HG03520 (cell line): ENCODE measurements around the gene PATL1.
"Not testable (repeated sequence)": the region's sequence is repeated elsewhere in the genome, so short reads cannot be mapped to it uniquely, and the experiment has no call there.

Source experiments
- ATAC-seq: cut with Tn5 transposase; IDR thresholded peaks from one replicate; pipeline ENCODE4 v1.9.1; 2021; ENCODE audit warnings: mild to moderate bottlenecking, moderate library complexity; ENCODE audit not compliant: unreplicated experiment

The PATL1 gene, protein sequence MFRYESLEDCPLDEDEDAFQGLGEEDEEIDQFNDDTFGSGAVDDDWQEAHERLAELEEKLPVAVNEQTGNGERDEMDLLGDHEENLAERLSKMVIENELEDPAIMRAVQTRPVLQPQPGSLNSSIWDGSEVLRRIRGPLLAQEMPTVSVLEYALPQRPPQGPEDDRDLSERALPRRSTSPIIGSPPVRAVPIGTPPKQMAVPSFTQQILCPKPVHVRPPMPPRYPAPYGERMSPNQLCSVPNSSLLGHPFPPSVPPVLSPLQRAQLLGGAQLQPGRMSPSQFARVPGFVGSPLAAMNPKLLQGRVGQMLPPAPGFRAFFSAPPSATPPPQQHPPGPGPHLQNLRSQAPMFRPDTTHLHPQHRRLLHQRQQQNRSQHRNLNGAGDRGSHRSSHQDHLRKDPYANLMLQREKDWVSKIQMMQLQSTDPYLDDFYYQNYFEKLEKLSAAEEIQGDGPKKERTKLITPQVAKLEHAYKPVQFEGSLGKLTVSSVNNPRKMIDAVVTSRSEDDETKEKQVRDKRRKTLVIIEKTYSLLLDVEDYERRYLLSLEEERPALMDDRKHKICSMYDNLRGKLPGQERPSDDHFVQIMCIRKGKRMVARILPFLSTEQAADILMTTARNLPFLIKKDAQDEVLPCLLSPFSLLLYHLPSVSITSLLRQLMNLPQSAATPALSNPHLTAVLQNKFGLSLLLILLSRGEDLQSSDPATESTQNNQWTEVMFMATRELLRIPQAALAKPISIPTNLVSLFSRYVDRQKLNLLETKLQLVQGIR

DNA sequence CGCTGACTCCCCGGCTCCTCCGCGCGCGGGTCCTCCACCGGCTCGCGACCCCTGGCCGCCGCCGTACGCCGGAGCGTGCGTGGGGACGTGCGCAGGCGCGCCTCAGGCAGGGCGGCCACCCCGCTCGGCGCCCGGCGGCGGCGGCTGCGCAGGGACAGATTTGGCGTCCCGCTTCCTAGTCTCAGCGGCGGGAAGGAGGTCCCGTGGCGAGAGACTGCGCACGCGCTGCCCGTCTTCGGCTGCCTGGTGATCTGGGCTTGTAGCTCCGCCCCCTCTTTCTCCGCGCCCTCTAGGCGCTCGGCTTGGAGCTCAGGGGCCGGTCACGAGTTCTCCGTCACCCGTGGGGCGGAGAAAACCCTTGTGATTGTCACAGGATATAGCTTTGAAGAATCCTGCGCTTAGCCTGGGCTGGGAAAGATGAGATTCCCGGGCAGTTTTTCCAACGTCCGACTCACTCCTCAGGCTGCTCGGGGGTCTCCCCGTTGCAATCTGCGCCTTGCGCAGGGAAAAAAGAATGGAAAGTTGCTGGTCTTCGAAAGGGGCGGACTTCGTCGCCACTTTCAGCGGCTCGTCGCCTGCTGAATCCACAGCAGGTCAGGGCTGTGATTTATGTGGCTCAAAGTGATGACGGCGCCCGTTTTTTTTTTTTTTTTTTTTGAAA lies at the start of gene PATL1:
PATL1 (minus strand) TSS at position 88 of the 661 bp plus-strand sequence. CDS start 142 bp downstream, outside the sequence.
- ATAC-seq: peak; percentile 93

DNA sequence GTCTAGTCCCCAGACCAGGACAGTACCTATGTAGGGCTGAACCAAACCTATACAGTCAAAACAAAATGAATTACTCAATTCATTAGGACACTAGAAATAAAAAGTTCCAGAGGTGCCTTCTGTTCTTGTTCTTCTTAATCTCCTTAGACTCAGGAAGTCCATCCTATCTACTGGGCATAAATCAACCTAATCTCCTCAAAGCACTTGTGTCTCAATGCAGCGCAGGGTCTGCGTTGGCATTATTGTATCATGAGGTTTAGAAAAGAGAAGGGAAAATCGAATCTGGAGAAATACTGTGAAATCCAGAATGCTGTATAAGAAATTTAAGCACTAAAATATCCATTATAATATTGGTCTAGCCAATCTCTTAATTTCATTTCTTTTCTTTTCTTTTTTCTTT lies 47.2 kb upstream of the PATL1 start:
- ATAC-seq: no peak

DNA sequence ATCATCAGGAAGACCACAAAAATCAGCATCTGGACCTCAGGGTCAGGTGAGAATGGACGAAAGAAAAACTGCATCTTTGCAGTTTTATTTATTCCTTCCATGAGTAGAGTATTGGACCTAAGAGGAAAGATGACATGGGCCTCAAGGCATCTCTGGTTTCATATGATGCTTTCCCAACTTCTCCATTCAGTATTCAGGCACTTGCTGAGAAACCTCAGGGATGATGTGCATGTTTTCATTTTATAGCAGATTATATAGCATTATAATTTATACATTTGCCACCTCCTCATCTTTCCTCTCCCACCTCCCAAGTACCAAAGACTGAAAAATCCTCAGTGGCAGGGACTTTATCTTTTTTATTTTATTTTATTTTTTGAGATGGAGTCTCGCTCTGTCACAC lies 44.9 kb upstream of the PATL1 start, which contains the start of gene OR10V1:
OR10V1 (minus strand) TSS at position 101 of the 400 bp plus-strand sequence; CDS start at position 101, 0 bp downstream.
- ATAC-seq: no peak

DNA sequence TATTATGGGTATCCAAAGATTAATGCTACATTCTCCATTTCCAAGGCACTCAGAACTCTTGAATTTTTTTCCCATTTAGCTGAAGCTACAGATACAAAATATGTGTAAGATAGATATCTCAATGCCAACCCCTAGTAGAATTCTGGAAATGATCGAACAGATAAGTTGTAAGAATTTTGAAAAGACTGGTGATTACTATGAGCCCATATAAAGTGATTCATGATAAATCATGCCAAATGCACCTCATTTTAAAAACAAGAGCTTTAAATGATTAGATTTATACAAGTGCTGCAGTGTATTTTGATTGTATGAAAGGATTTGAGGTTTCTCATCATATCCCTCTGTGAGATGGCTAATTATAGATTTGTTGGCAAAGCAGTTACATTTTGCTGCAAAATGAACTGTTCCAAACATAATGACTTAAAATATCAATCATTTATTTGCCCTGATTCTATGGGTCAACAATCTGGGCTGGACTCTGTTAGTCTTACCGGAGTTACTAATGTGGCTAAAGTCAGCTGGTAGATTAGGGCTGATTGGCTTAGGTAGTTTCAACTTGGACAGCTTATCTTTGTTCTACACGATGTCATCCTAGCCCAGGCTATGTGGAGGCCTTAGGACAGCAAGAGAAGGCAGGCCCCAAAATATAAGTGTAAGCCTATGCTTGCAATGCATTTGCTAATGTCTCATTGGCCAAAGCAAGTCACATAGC lies 41.5 kb upstream of the PATL1 start:
- ATAC-seq: no peak

DNA sequence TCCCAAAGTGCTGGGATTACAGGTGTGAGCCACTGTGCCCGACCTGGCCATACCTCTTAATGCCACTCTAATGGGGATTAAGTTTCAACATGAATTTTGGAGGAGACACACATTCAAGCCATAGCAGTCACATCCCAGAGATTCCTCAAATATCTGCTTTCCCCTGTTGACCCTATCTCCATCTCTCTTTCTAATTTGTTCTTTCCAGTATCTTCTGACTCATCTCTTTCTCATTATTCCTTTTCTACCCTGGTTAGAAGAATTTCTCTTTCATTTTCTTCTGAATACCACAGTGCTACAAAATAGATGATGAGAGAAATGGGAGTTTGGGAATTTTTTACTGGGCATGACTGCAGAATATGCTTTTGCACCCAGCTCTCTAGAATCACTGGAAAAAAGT lies 39.7 kb upstream of the PATL1 start:
- ATAC-seq: no peak

DNA sequence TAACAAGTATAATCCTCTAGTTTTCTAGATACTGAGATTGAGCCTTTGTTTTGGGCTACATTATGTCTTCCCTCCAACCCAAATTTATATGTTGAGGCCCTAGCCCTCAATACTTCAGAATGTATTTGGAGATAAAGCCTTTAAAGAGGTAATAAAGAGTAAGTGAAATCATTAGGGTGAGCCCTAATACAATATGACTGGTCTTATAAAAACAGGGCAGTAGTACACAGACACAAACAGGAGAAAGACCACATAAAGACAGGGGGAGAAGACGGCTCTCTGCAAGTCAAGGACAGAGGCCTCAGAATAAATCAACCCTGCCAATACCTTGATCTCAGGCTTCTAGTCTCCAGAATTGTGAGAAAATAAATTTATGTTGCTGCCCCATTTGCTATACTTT lies 38.5 kb upstream of the PATL1 start:
- ATAC-seq: no peak

DNA sequence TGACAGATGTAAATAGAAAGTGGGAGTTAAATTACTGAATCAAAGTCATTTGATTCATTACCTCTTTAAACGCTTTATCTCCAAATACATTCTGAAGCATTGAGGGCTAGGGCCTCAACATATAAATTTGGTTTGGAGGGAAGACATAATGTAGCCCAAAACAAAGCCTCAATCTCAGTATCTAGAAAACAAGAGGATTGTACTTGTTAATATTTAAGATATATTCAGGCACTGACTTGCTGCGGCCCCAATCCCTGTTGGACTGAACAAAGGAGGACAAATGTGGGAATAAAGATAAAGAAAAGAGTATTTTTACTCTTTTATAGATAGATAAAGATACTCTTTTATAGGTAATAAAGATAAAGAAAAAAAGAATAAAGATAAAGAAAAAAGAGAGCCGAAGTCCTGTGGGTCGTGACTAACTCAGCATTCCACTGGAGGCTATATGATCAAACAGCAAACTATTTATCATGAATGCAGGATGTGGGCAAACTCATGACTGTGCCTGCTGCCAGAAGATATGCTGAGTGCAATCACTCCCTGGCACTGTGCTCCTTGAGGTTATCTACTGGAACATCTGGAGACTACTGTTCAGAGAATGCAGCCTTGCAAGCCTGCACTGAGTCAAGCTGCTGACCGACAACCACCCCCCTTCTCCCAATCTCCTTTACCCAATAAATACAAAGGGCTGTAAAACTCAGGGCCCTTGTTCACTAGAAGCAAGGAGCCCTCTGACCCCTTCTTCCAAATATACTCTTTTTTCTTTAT lies 37.9 kb upstream of the PATL1 start:
- ATAC-seq: no peak

DNA sequence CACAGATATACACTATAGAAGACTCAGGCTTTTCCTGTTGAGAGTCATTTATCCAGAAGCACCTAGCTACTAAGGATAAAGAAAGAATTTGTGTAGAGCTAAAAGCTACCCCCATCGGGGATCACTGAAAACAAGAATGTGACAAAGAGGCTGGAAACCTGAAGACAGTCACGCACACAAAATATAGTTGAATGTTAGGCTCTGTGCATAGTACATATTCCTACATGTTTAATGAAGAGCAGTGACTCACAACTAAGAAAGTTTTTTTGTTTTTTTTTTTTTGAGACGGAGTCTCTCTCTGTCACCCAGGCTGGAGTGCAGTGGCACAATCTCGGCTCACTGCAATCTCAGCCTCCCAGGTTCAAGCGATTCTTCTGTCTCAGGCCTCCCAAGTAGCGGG lies 36.5 kb upstream of the PATL1 start:
- no peak for ATAC-seq

DNA sequence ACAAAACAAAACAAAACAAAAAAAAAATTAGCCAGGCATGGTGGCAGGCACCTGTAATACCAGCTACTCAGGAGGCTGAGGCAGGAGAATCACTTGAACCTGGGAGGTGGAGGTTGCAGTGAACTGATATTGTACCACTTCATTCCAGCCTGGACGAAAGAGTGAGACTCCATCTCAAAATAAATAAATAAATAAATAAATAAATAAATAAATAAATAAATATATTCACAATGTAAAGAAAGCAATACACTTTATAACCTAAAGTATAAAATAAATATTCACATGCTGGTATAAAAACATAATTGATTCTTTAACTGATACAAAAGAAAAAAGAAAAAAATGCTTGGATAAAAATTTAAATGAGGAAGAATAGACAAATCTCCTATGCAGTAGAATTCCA lies 34.7 kb upstream of the PATL1 start:
- not testable (repeated sequence) for ATAC-seq

DNA sequence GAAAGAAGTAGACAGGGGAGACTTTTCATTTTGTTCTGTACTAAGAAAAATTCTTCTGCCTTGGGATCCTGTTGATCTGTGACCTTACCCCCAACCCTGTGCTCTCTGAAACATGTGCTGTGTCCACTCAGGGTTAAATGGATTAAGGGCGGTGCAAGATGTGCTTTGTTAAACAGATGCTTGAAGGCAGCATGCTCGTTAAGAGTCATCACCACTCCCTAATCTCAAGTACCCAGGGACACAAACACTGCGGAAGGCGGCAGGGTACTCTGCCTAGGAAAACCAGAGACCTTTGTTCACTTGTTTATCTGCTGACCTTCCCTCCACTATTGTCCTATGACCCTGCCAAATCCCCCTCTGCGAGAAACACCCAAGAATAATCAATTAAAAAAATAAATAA lies 31.3 kb upstream of the PATL1 start:
- ATAC-seq: not testable (repeated sequence)

DNA sequence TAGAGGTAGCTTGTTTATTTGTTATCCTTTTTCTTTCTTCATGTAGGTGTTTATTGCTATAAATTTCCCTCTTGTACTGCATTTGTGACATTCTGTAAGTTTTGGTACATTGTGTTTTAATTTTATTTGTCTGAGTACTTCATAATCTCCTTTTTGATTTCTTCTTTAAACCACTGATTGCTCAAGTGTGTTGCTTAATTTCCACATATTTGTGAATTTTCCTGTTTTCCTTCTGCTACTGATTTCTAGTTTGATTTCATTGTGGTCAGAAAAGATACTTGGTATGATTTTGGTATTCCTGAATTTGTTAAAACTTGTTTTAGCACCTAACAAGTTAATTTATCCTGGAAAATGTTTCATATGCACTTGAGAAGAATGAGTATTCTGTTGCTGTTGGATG lies 29.7 kb upstream of the PATL1 start:
- ATAC-seq: no peak

DNA sequence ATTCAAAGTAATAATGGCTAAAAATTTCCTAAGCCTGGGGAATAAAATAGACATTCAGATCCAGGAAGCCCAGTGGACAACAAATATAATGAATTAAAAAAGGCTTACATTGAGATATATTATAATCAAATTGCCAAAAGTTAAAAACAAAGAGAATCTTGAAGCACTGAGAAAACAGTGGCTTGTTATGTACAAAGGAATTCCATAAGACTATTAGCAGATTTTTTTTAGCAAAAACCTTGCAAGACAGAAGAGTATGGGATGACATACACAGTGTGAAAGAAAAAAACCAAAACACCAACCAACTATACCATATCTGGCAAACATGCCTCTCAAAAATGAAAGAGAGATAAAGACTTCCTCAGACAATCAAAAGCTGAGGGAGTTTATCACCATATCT lies 24.1 kb upstream of the PATL1 start:
- no peak for ATAC-seq

DNA sequence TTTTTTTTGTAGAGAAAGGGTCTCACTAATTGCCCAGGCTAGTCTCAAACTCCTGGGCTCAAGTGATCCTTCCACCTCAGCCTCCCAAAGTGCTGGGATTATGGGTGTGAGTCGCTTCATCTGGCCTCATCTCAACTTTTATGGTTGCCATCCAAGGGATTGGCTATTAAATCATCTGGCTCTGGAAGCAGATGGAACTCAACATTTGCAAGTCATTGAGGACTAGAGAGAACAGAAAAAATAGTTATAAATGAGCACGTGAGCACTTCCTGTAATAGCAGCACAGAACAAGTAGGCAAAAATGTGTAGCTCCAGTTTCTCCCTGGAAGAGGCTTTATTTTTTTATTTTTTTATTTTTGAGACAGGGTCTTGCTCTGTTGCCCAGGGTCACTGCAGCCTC lies 22.3 kb upstream of the PATL1 start:
- ATAC-seq: no peak

DNA sequence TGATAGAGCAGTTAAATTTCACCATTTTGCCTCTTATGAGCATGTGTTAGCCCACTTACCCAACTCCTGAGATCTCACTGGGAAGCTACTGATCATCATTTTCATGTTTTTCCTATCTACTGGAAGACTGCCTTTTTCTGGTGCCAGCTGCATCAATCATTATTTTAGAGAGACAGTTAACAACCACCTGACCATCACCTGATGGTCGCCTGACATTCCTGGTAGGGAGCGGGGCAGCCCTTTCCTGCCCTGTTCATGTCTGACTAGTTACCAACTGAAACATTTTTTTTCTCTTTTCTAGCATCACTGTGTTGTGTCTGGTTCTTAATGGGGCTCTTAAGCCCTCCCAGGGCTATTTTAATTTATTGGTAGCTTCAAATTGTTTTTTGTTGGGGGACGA lies 20.2 kb upstream of the PATL1 start:
- no peak for ATAC-seq

DNA sequence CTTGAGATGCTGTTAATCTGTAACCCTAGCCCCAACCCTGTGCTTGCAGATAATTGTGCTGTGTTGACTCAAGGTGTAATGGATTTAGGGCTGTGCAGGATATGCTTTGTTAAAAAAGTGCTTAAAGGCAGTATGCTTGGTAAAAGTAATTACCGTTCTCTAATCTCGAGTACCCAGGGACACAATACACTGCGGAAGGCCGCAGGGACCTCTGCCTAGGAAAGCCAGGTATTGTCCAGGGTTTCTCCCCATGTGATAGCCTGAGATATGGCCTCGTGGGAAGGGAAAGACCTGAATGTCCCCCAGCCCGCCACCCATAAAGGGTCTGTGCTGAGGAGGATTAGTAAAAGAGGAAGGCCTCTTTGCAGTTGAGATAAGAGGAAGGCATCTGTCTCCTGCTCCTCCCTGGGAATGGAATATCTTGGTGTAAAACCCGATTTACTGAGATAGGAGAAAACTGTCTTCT lies 12.5 kb upstream of the PATL1 start:
- not testable (repeated sequence) for ATAC-seq

DNA sequence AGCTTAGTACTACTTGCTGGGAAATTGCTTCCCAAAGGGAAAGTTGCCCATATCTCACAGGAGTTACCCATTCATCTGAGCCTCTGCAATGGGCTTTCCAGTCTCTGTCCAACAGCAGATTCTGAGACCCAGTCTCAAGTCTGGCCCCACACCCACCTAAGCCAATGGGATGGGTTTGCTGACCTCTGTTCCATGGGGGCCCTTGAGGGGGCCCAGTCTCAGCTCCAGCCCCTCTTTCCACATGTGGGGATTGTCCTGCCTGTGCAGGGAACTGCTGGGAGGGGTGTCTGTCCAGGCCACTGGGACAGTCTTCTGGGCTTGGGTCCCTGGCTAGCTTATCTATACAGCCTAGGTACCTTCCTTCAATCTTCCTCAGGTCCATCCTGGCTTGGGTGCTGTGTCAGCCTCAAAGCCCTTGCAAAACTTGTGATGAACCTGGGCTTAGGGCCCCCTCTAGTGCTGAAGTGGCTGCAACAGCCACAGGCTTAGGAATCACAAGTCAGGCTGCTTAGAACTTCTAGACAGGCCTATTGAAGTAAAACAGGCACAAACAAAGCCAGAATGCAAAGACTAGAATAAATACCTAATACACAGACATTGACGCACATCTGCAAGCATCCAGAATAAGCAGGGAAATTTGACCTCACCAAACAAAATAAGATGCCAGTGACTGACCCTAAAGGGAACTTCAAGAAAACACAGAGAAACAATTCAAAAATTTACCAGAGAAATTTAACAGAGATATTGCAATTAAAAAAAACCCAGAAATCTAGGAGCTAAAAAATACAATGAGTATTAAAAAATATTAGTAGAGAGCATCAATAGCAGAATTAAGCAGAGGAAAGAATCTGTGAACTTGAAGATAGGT lies 11.7 kb upstream of the PATL1 start:
- ATAC-seq: peak; percentile 97

DNA sequence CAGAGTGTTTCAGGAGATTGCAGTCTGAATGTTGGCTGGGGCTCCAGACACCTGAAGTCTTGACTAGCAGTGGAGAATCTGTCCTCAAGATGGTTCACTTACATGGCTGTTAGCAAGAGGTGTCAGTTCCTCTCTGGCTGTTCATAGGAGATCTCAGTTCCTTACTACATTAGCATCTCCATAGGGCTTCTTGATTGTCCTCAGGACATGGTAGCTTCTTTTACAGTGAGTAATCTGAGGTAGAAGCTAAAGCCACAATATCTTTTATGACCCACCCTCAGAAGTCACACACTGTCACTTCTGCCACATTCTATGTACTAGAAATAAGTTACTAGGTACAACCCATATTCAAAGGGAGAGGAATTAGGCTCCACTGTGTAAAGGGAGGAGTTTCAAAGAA lies 10.5 kb upstream of the PATL1 start:
- no peak for ATAC-seq

DNA sequence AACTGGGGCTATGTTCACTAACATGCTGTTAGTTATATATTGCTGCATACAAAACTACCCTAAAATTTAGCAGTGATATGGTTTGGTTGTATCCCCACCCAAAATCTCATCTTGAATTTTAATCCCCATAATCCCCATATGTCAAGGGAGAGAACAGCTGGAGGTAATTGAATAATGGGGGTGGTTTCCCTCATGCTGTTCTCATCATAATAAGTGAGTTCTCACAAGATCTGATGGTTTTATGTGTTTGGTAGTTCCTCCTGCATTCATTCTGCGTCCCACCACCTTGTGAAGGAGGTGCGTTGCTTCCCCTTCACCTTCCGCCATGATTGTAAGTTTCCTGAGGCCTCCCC lies 10.0 kb upstream of the PATL1 start:
- ATAC-seq: no peak

DNA sequence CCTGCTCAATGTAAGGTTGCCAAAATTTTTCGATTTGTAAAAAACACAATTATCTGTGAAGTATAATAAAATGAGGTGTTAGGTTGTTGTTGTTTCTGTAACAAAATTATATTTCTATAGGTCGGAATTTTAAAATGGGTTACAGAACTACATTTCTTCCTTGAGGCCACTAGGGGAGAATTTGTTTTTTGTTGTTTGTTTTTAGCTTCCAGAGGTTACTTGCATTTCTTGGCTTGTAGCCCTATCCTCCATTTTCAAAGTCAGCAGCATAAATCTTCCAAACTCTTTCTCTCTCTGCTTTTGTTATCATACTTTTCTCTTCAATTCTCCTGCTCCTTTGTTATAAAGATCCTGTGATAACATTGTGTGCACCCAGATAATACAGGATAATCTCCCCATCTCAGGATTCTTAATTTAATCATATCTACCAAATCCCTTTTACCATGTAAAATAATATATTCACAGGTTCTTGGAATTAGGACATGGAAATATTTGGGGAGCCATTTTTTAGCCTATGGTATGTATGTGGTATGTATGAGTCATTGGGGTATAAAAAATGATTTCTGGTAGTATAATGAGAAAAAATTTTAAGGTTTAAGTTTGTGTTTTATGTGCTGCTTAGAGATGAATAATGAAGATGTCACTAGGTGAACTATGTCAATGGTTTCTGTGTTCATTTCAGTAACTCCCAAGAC lies 9.4 kb upstream of the PATL1 start:
- ATAC-seq: no peak
